GM19023 (cell line): ENCODE measurements around the gene PREP.
"Not testable (repeated sequence)": the region's sequence is repeated elsewhere in the genome, so short reads cannot be mapped to it uniquely, and the experiment has no call there.

Experiments used
- ATAC-seq: cut with Tn5 transposase; IDR thresholded peaks from one replicate; pipeline ENCODE4 v1.9.1; 2021; ENCODE audit warnings: mild to moderate bottlenecking, moderate library complexity; ENCODE audit not compliant: unreplicated experiment

Gene PREP

GRCh38 chr6:105274678-105275077, 128.2 kb downstream of the PREP start:
- ATAC-seq = no peak

- no peak for ATAC-seq
Measured at GRCh38 chr6:105273589-105273988, 129.3 kb downstream of the PREP start.

GRCh38 chr6:105272786-105273185, 130.1 kb downstream of the PREP start:
- no peak for ATAC-seq

GRCh38 chr6:105270511-105270910, 132.4 kb downstream of the PREP start:
- ATAC-seq = no peak

- ATAC-seq = no peak
Measured at GRCh38 chr6:105269390-105269789, 133.5 kb downstream of the PREP start.

- ATAC-seq = no peak
Measured at GRCh38 chr6:105263685-105264610, 138.9 kb downstream of the PREP start.

GRCh38 chr6:105259913-105260889, 142.7 kb downstream of the PREP start:
- ATAC-seq = no peak

GRCh38 chr6:105258816-105259215, 144.1 kb downstream of the PREP start:
- ATAC-seq = no peak

- ATAC-seq = no peak
Measured at GRCh38 chr6:105257340-105257739, 145.5 kb downstream of the PREP start.

- ATAC-seq = no peak
Measured at GRCh38 chr6:105256619-105257018, 146.3 kb downstream of the PREP start.

GRCh38 chr6:105253787-105254186, 149.1 kb downstream of the PREP start:
- no peak for ATAC-seq

- no peak for ATAC-seq
Measured at GRCh38 chr6:105251689-105252088, 151.2 kb downstream of the PREP start.

- no peak for ATAC-seq
Measured at GRCh38 chr6:105250533-105250932, 152.3 kb downstream of the PREP start.

GRCh38 chr6:105243487-105243886, 159.4 kb downstream of the PREP start:
- no peak for ATAC-seq

- no peak for ATAC-seq
Measured at GRCh38 chr6:105235155-105235554, 167.7 kb downstream of the PREP start.

GRCh38 chr6:105231771-105232170, 171.1 kb downstream of the PREP start:
- ATAC-seq = not testable (repeated sequence)
